HEK293 (cell line): ENCODE measurements around the gene TRMT1.
A peak's percentile ranks its signal among the peaks of the same experiment; 100 is the strongest.

Experiments used
- CTCF ChIA-PET: fragments of 350-600 bp; formaldehyde crosslinking; extraction: SDS; loops from one replicate; lab custom pipeline; 2021; ENCODE audit warnings: antibody characterized with exemption; lab: Yijun Ruan, JAX
- POLR2A ChIA-PET: fragments of 300-600 bp; formaldehyde crosslinking; extraction: SDS; loops from one replicate; lab custom pipeline; 2020; ENCODE audit warnings: antibody characterized with exemption, inconsistent platforms; lab: Yijun Ruan, JAX
- H3K27ac ChIP-seq: fragments of 200-500 bp; sonication (Bioruptor generic); 2 replicates; pipeline ENCODE4 v1.5.1; 2014; ENCODE audit warnings: low read depth, low read length, control low read depth, inconsistent platforms; ENCODE audit errors: extremely low read depth
- H3K36me3 ChIP-seq, 2 experiments: fragments of 200-500 bp in 1 of 2; sonication (Bioruptor generic) in 1 of 2; 1 replicate in 1 of 2; 2 replicates in 1 of 2; pipeline ENCODE4 v1.5.1; 2014 to 2017; ENCODE audit warnings: inconsistent platforms in 2 of 2, low read length in 2 of 2; ENCODE audit not compliant: control insufficient read depth in 2 of 2, insufficient read depth in 1 of 2
- H3K4me1 ChIP-seq: fragments of 200-500 bp; sonication (Bioruptor generic); 2 replicates; pipeline ENCODE4 v1.5.1; 2014; ENCODE audit warnings: mild to moderate bottlenecking, low read length, inconsistent platforms; ENCODE audit not compliant: control insufficient read depth, insufficient read depth
- H3K4me3 ChIP-seq: 2 replicates; pipeline ENCODE4 v1.5.1; 2011; ENCODE audit warnings: low read depth, mild to moderate bottlenecking, control low read depth, low read length, moderate library complexity
- H3K9me3 ChIP-seq: fragments of 200-500 bp; sonication (Bioruptor generic); 2 replicates; pipeline ENCODE4 v1.5.1; 2014; ENCODE audit warnings: low read depth, low read length, inconsistent platforms; ENCODE audit not compliant: control insufficient read depth, insufficient read depth
- GLIS1 ChIP-seq: fragments of 450-650 bp; formaldehyde crosslinking; IDR thresholded peaks from 2 replicates; pipeline ENCODE4 v1.5.1; 2016; ENCODE audit warnings: missing biosample characterization, missing genetic modification characterization
- KLF10 ChIP-seq: fragments of 450-650 bp; IDR thresholded peaks from 2 replicates; pipeline ENCODE4 v1.5.1; 2018; ENCODE audit warnings: missing biosample characterization, mild to moderate bottlenecking, missing genetic modification characterization
- OSR2 ChIP-seq: fragments of 450-650 bp; formaldehyde crosslinking; IDR thresholded peaks from 2 replicates; pipeline ENCODE4 v1.5.1; 2016; ENCODE audit warnings: missing biosample characterization, missing genetic modification characterization
- SALL2 ChIP-seq: fragments of 450-650 bp; formaldehyde crosslinking; IDR thresholded peaks from 2 replicates; pipeline ENCODE4 v1.5.0; 2017; ENCODE audit warnings: missing biosample characterization, mild to moderate bottlenecking, missing genetic modification characterization, borderline replicate concordance
- SCRT2 ChIP-seq: fragments of 450-650 bp; formaldehyde crosslinking; IDR thresholded peaks from 2 replicates; pipeline ENCODE4 v1.5.1; 2016; ENCODE audit warnings: missing biosample characterization, missing genetic modification characterization
- SP7 ChIP-seq: fragments of 450-650 bp; formaldehyde crosslinking; IDR thresholded peaks from 2 replicates; pipeline ENCODE4 v1.5.1; 2016; ENCODE audit warnings: missing biosample characterization, missing genetic modification characterization
- YY1 ChIP-seq: fragments of 450-650 bp; formaldehyde crosslinking; IDR thresholded peaks from 2 replicates; pipeline ENCODE4 v1.5.1; 2018; ENCODE audit warnings: missing biosample characterization, missing genetic modification characterization
- YY2 ChIP-seq: fragments of 450-650 bp; formaldehyde crosslinking; IDR thresholded peaks from 2 replicates; pipeline ENCODE4 v1.5.1; 2016; ENCODE audit warnings: missing biosample characterization, missing genetic modification characterization
- ZBTB21 ChIP-seq: fragments of 450-650 bp; formaldehyde crosslinking; IDR thresholded peaks from 2 replicates; pipeline ENCODE4 v1.5.1; 2017; ENCODE audit warnings: missing biosample characterization, missing genetic modification characterization
- ZBTB8A ChIP-seq: fragments of 450-650 bp; formaldehyde crosslinking; IDR thresholded peaks from 2 replicates; pipeline ENCODE4 v1.5.1; 2016; ENCODE audit warnings: missing biosample characterization, missing genetic modification characterization
- ZFP37 ChIP-seq: fragments of 450-650 bp; formaldehyde crosslinking; IDR thresholded peaks from 2 replicates; pipeline ENCODE4 v1.5.1; 2016; ENCODE audit warnings: missing biosample characterization, missing genetic modification characterization
- ZIC2 ChIP-seq: fragments of 450-650 bp; formaldehyde crosslinking; IDR thresholded peaks from 2 replicates; pipeline ENCODE4 v1.5.1; 2016; ENCODE audit warnings: missing biosample characterization, missing genetic modification characterization
- ZNF155 ChIP-seq: fragments of 450-650 bp; formaldehyde crosslinking; IDR thresholded peaks from 2 replicates; pipeline ENCODE4 v1.5.1; 2016; ENCODE audit warnings: missing biosample characterization, missing genetic modification characterization
- ZNF16 ChIP-seq: fragments of 450-650 bp; formaldehyde crosslinking; IDR thresholded peaks from 2 replicates; pipeline ENCODE4 v1.5.1; 2016; ENCODE audit warnings: low read depth, missing biosample characterization, missing genetic modification characterization
- ZNF169 ChIP-seq: fragments of 450-650 bp; formaldehyde crosslinking; IDR thresholded peaks from 2 replicates; pipeline ENCODE4 v1.5.1; 2016; ENCODE audit warnings: missing biosample characterization, missing genetic modification characterization
- ZNF175 ChIP-seq: fragments of 450-650 bp; formaldehyde crosslinking; IDR thresholded peaks from 2 replicates; pipeline ENCODE4 v1.5.1; 2016; ENCODE audit warnings: missing biosample characterization, missing genetic modification characterization
- ZNF214 ChIP-seq: fragments of 450-650 bp; formaldehyde crosslinking; IDR thresholded peaks from 2 replicates; pipeline ENCODE4 v1.5.1; 2017; ENCODE audit warnings: missing biosample characterization, mild to moderate bottlenecking, missing genetic modification characterization, borderline replicate concordance
- ZNF23 ChIP-seq: fragments of 450-650 bp; formaldehyde crosslinking; IDR thresholded peaks from 2 replicates; pipeline ENCODE4 v1.5.1; 2016; ENCODE audit warnings: missing biosample characterization, missing genetic modification characterization, borderline replicate concordance
- ZNF394 ChIP-seq: fragments of 450-650 bp; formaldehyde crosslinking; IDR thresholded peaks from 2 replicates; pipeline ENCODE4 v1.5.1; 2016; ENCODE audit warnings: missing biosample characterization, missing genetic modification characterization, mild to moderate bottlenecking, moderate library complexity, borderline replicate concordance
- ZNF521 ChIP-seq: fragments of 450-650 bp; formaldehyde crosslinking; IDR thresholded peaks from 2 replicates; pipeline ENCODE4 v1.5.1; 2017; ENCODE audit warnings: missing biosample characterization, mild to moderate bottlenecking, missing genetic modification characterization
- ZNF549 ChIP-seq: fragments of 450-650 bp; IDR thresholded peaks from 2 replicates; pipeline ENCODE4 v1.5.1; 2018; ENCODE audit warnings: missing biosample characterization, missing genetic modification characterization, mild to moderate bottlenecking, inconsistent platforms, moderate library complexity
- ZNF558 ChIP-seq: fragments of 450-650 bp; formaldehyde crosslinking; IDR thresholded peaks from 2 replicates; pipeline ENCODE4 v1.5.1; 2016; ENCODE audit warnings: missing biosample characterization, missing genetic modification characterization
- ZNF596 ChIP-seq: fragments of 450-650 bp; IDR thresholded peaks from 2 replicates; pipeline ENCODE4 v1.5.0; 2018; ENCODE audit warnings: missing biosample characterization, mild to moderate bottlenecking, missing genetic modification characterization, moderate library complexity
- ZNF843 ChIP-seq: fragments of 450-650 bp; formaldehyde crosslinking; IDR thresholded peaks from 2 replicates; pipeline ENCODE4 v1.5.1; 2016; ENCODE audit warnings: missing biosample characterization, missing genetic modification characterization
- TF ChIP-seq, protein P1 (sequence below): fragments of 450-650 bp; formaldehyde crosslinking; IDR thresholded peaks from 2 replicates; pipeline ENCODE4 v1.5.1; 2016; ENCODE audit warnings: missing biosample characterization, missing genetic modification characterization
- TF ChIP-seq, protein P2 (sequence below): fragments of 450-650 bp; formaldehyde crosslinking; IDR thresholded peaks from 2 replicates; pipeline ENCODE4 v1.5.1; 2016; ENCODE audit warnings: missing biosample characterization, missing genetic modification characterization
- TF ChIP-seq, protein P3 (sequence below): fragments of 450-650 bp; formaldehyde crosslinking; IDR thresholded peaks from 2 replicates; pipeline ENCODE4; 2016; ENCODE audit warnings: missing biosample characterization, missing genetic modification characterization
- TF ChIP-seq, protein P4 (sequence below): fragments of 450-650 bp; formaldehyde crosslinking; IDR thresholded peaks from 2 replicates; pipeline ENCODE4 v1.5.0; 2017; ENCODE audit warnings: missing biosample characterization, missing genetic modification characterization, borderline replicate concordance
- TF ChIP-seq, protein P5 (sequence below): fragments of 450-650 bp; formaldehyde crosslinking; IDR thresholded peaks from 2 replicates; pipeline ENCODE4 v1.5.1; 2017; ENCODE audit warnings: missing biosample characterization, missing genetic modification characterization

TRMT1 gene

DNA sequence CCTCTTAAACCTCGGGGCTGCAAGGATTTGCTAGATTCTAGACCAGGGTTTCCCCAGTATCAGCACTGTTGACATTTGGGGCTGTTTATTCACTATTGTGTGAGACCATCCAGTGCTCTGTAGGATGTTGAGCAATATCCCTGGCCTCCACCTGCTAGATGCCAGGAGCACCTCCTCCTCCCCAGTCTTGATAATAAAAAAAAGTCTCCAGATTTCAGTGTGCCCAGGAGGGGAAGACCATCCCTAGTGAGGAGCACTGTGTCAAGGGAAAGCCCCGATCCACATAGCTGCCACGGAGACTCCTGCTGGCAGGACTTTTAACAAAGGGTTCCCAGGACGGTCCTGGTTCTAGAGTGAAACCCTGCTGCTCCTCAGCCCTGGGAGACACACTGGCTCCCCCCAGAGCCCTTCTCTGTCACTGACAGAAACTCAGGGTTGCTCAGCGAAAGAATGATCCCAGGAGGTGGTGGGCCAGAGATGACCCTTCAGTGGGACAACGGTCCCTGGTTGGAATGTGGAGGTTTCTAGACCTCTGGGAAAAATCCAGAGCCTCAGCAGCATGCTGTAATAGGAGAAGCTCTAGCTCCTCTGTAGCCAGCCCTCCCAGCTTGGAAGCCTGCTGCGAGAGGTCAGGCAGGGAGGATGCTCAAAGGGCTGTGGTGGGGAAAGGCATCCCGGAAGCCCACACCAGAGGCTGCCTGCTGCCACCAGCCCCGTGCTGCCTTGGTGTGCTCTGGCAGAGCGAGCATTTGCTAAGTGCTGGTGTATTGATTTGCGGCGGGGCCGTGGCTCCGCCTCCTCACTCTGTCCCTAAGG, 34.1 kb downstream of the TRMT1 start:
- H3K27ac ChIP-seq: no peak overlapping the region
- POLR2A ChIA-PET: interaction anchor here (0.6 kb wide), 1 partner anchor 252 kb away, joined by 3 read pairs; no protein-coding TSS in a partner anchor
- TF ChIP-seq ZBTB21 (tag by site-specific recombination) (no peak), YY2 (tag by site-specific recombination) (no peak), ZNF843 (tag by site-specific recombination) (no peak), ZNF549 (tag by site-specific recombination) (no peak), OSR2 (tag by site-specific recombination) (peak; percentile 86), ZNF596 (no peak), SALL2 (tag by site-specific recombination) (no peak), ZFP37 (tag by site-specific recombination) (no peak), ZBTB8A (tag by site-specific recombination) (no peak), ZNF521 (tag by site-specific recombination) (no peak), ZNF23 (tag by site-specific recombination) (no peak), ZNF155 (no peak), YY1 (tag by site-specific recombination) (no peak), ZNF16 (tag by site-specific recombination) (no peak), ZNF169 (tag by site-specific recombination) (no peak), ZNF175 (tag by site-specific recombination) (no peak), ZIC2 (tag by site-specific recombination) (peak; percentile 90), GLIS1 (tag by site-specific recombination) (no peak), SCRT2 (tag by site-specific recombination) (no peak), ZNF558 (no peak), KLF10 (tag by site-specific recombination) (no peak), SP7 (tag by site-specific recombination) (peak; percentile 88), ZNF394 (tag by site-specific recombination) (peak; percentile 64; the same call in 1 of the 2 replicates), ZNF214 (no peak)
- TF ChIP-seq, protein P1, sequence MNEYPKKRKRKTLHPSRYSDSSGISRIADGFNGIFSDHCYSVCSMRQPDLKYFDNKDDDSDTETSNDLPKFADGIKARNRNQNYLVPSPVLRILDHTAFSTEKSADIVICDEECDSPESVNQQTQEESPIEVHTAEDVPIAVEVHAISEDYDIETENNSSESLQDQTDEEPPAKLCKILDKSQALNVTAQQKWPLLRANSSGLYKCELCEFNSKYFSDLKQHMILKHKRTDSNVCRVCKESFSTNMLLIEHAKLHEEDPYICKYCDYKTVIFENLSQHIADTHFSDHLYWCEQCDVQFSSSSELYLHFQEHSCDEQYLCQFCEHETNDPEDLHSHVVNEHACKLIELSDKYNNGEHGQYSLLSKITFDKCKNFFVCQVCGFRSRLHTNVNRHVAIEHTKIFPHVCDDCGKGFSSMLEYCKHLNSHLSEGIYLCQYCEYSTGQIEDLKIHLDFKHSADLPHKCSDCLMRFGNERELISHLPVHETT (tag by site-specific recombination): no peak
- TF ChIP-seq, protein P2, sequence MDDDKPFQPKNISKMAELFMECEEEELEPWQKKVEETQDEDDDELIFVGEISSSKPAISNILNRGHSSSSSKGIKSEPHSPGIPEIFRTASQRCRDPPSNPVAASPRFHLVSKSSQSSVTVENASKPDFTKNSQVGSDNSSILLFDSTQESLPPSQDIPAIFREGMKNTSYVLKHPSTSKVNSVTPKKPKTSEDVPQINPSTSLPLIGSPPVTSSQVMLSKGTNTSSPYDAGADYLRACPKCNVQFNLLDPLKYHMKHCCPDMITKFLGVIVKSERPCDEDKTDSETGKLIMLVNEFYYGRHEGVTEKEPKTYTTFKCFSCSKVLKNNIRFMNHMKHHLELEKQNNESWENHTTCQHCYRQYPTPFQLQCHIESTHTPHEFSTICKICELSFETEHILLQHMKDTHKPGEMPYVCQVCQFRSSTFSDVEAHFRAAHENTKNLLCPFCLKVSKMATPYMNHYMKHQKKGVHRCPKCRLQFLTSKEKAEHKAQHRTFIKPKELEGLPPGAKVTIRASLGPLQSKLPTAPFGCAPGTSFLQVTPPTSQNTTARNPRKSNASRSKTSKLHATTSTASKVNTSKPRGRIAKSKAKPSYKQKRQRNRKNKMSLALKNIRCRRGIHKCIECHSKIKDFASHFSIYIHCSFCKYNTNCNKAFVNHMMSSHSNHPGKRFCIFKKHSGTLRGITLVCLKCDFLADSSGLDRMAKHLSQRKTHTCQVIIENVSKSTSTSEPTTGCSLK: no peak
- TF ChIP-seq, protein P3, sequence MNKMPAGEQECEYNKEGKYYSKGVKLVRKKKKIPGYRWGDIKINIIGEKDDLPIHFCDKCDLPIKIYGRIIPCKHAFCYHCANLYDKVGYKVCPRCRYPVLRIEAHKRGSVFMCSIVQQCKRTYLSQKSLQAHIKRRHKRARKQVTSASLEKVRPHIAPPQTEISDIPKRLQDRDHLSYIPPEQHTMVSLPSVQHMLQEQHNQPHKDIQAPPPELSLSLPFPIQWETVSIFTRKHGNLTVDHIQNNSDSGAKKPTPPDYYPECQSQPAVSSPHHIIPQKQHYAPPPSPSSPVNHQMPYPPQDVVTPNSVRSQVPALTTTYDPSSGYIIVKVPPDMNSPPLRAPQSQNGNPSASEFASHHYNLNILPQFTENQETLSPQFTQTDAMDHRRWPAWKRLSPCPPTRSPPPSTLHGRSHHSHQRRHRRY (tag by site-specific recombination): no peak
- TF ChIP-seq, protein P4, sequence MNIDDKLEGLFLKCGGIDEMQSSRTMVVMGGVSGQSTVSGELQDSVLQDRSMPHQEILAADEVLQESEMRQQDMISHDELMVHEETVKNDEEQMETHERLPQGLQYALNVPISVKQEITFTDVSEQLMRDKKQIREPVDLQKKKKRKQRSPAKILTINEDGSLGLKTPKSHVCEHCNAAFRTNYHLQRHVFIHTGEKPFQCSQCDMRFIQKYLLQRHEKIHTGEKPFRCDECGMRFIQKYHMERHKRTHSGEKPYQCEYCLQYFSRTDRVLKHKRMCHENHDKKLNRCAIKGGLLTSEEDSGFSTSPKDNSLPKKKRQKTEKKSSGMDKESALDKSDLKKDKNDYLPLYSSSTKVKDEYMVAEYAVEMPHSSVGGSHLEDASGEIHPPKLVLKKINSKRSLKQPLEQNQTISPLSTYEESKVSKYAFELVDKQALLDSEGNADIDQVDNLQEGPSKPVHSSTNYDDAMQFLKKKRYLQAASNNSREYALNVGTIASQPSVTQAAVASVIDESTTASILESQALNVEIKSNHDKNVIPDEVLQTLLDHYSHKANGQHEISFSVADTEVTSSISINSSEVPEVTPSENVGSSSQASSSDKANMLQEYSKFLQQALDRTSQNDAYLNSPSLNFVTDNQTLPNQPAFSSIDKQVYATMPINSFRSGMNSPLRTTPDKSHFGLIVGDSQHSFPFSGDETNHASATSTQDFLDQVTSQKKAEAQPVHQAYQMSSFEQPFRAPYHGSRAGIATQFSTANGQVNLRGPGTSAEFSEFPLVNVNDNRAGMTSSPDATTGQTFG (tag by site-specific recombination): no peak
- TF ChIP-seq, protein P5, sequence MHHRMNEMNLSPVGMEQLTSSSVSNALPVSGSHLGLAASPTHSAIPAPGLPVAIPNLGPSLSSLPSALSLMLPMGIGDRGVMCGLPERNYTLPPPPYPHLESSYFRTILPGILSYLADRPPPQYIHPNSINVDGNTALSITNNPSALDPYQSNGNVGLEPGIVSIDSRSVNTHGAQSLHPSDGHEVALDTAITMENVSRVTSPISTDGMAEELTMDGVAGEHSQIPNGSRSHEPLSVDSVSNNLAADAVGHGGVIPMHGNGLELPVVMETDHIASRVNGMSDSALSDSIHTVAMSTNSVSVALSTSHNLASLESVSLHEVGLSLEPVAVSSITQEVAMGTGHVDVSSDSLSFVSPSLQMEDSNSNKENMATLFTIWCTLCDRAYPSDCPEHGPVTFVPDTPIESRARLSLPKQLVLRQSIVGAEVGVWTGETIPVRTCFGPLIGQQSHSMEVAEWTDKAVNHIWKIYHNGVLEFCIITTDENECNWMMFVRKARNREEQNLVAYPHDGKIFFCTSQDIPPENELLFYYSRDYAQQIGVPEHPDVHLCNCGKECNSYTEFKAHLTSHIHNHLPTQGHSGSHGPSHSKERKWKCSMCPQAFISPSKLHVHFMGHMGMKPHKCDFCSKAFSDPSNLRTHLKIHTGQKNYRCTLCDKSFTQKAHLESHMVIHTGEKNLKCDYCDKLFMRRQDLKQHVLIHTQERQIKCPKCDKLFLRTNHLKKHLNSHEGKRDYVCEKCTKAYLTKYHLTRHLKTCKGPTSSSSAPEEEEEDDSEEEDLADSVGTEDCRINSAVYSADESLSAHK (tag by site-specific recombination): peak; percentile 91

More for the DNA sequence above, 34.1 kb downstream of the TRMT1 start:
- no peaks in the 10 kb centered on the region for H3K9me3 ChIP-seq
- H3K4me1 ChIP-seq: peaks cover 14% of the 10 kb centered on the region
- H3K4me3 ChIP-seq: no peak overlapping the region
- H3K36me3 ChIP-seq: no peaks in the 10 kb centered on the region; a peak in 1 of 3 replicates
- CTCF ChIA-PET: interaction anchor here (0.5 to 5.9 kb wide), 8 partner anchors 9 to 117 kb away, joined by 3 to 41 read pairs (median 6); no protein-coding TSS in a partner anchor
